GM19099 (cell line): ENCODE data around the gene GDPD2.
A peak's percentile ranks its signal among the peaks of the same experiment; 100 is the strongest.

Experiments
- POLR2A ChIP-seq: IDR thresholded peaks from 3 replicates; pipeline ENCODE4 v1.6.1; 2011; ENCODE audit warnings: low read depth; ENCODE audit not compliant: insufficient read length; ENCODE audit errors: extremely low read depth

The GDPD2 gene

GRCh38 chrX:70432936-70433847 lies 10.1 kb downstream of the GDPD2 start:
- no peak for TF ChIP-seq POLR2A

GRCh38 chrX:70433848-70434351 lies 10.8 kb downstream of the GDPD2 start:
- no peak for TF ChIP-seq POLR2A

GRCh38 chrX:70434352-70434866 lies 11.3 kb downstream of the GDPD2 start:
- peak; percentile 21 for TF ChIP-seq POLR2A

- TF ChIP-seq POLR2A: no peak
Observed at GRCh38 chrX:70434914-70435586, 11.9 kb downstream of the GDPD2 start.

- no peak for TF ChIP-seq POLR2A
Observed at GRCh38 chrX:70436343-70436742, 13.2 kb downstream of the GDPD2 start.

GRCh38 chrX:70437011-70437410 lies 13.9 kb downstream of the GDPD2 start:
- no peak for TF ChIP-seq POLR2A

- TF ChIP-seq POLR2A: no peak
Observed at GRCh38 chrX:70437921-70438665, 15.0 kb downstream of the GDPD2 start.

GRCh38 chrX:70439016-70439415 lies 15.9 kb downstream of the GDPD2 start:
- TF ChIP-seq POLR2A: no peak

GRCh38 chrX:70442224-70442623 lies 19.1 kb downstream of the GDPD2 start:
- no peak for TF ChIP-seq POLR2A

GRCh38 chrX:70444326-70444945 lies 21.3 kb downstream of the GDPD2 start, which contains the start of gene DLG3:
Gene DLG3, plus strand, starts transcription at chrX:70444835. Its CDS starts 367 bp downstream, at chrX:70445202.
- TF ChIP-seq POLR2A: no peak

- no peak for TF ChIP-seq POLR2A
Observed at GRCh38 chrX:70444946-70445656, 22.0 kb downstream of the GDPD2 start.

GRCh38 chrX:70445951-70446350 lies 22.8 kb downstream of the GDPD2 start:
- no peak for TF ChIP-seq POLR2A

GRCh38 chrX:70446380-70447350 lies 23.6 kb downstream of the GDPD2 start:
- TF ChIP-seq POLR2A: no peak
